Endothelial cell of umbilical vein (primary cell): Measurements from ENCODE around the gene ADGRG4. TPM values are rescaled to one million over a fixed set of nuclear protein-coding genes. Genes with fewer than 3 reads are reported as not detected.

Experiments used
- BruUV-seq: library from RNA; stranded (reverse); fragments of 400-500 nt; replicated peaks from 2 replicates; lab custom pipeline; 2021; lab: Mats Ljungman, UMichigan
- CTCF ChIA-PET: fragments of 300-600, 350-600 bp; sonication (Branson Sonifier 250); formaldehyde crosslinking; loops from one replicate; lab custom pipeline; 2021; ENCODE audit warnings: antibody characterized with exemption, inconsistent platforms; lab: Charles Lee
- POLR2A ChIA-PET: fragments of 300-600, 350-600 bp; sonication (Branson Sonifier 250); formaldehyde crosslinking; loops from one replicate; lab custom pipeline; 2021; ENCODE audit warnings: antibody characterized with exemption, inconsistent platforms; lab: Charles Lee
- DNase-seq: peaks from one replicate; pipeline ENCODE4 v3.0.0-alpha.2; 2011; ENCODE audit warnings: low read depth, low spot score
- FAIRE-seq: peaks from 2 replicates; lab custom pipeline; 2011; peaks lifted over from hg19 to GRCh38; lab: Jason Lieb, UNC
- H2AFZ ChIP-seq: 2 replicates; pipeline ENCODE4 v1.6.0; 2012; ENCODE audit warnings: low read depth, low read length, control low read depth, inconsistent platforms
- H3K27ac ChIP-seq: 2 replicates; pipeline ENCODE4 v1.5.1; 2011; ENCODE audit warnings: low read depth, mild to moderate bottlenecking, control low read depth, low read length, moderate library complexity; ENCODE audit not compliant: insufficient read depth
- H3K27me3 ChIP-seq, 2 experiments: 2 replicates each; pipeline versions ENCODE4 v1.6.0 to v1.6.1; 2011; ENCODE audit warnings: low read length in 2 of 2, mixed read lengths in 1 of 2; ENCODE audit not compliant: control insufficient read depth in 2 of 2, insufficient read depth in 2 of 2
- H3K36me3 ChIP-seq, 2 experiments: 2 replicates in 1 of 2; 3 replicates in 1 of 2; pipeline ENCODE4 v1.5.1; 2011; ENCODE audit warnings: low read length in 2 of 2, mild to moderate bottlenecking in 1 of 2, moderate library complexity in 1 of 2; ENCODE audit not compliant: control insufficient read depth in 2 of 2, insufficient read depth in 2 of 2; ENCODE audit errors: extremely low read depth in 1 of 2
- H3K4me1 ChIP-seq: 3 replicates; pipeline ENCODE4 v1.5.1; 2011; ENCODE audit warnings: mild to moderate bottlenecking, low read length; ENCODE audit not compliant: control insufficient read depth, insufficient read depth; ENCODE audit errors: extremely low read depth
- H3K4me2 ChIP-seq: 2 replicates; pipeline ENCODE4 v1.6.1; 2011; ENCODE audit warnings: low read length, control low read depth, mixed read lengths; ENCODE audit not compliant: insufficient read depth
- H3K4me3 ChIP-seq, 3 experiments: fragments of 200-600 bp in 1 of 3; sonication (generic), shearing (Covaris generic) in 1 of 3; replicated peaks in 1 of 3; 2 replicates each; pipeline ENCODE4 v1.5.1; 2011 to 2016; ENCODE audit warnings: control low read depth in 3 of 3, low read length in 3 of 3, mild to moderate bottlenecking in 2 of 3, inconsistent platforms in 1 of 3, low read depth in 1 of 3, moderate library complexity in 1 of 3; ENCODE audit not compliant: insufficient read depth in 1 of 3
- H3K79me2 ChIP-seq: 2 replicates; pipeline ENCODE4 v1.6.0; 2012; ENCODE audit warnings: low read length, inconsistent platforms; ENCODE audit not compliant: control insufficient read depth, insufficient read depth
- H3K9ac ChIP-seq: replicated peaks from 2 replicates; pipeline ENCODE3; 2011; ENCODE audit warnings: low read length, control low read depth; ENCODE audit not compliant: insufficient read depth; ENCODE audit errors: extremely low read depth
- H3K9me1 ChIP-seq: replicated peaks from 3 replicates; pipeline ENCODE4 v1.6.0; 2011; ENCODE audit warnings: mild to moderate bottlenecking, low read length; ENCODE audit not compliant: control insufficient read depth, insufficient read depth; ENCODE audit errors: extremely low read depth
- H3K9me3 ChIP-seq: replicated peaks from 2 replicates; pipeline ENCODE4 v1.5.1; 2012; ENCODE audit warnings: low read length, inconsistent platforms; ENCODE audit not compliant: control insufficient read depth, insufficient read depth
- H4K20me1 ChIP-seq: replicated peaks from 2 replicates; pipeline ENCODE3; 2011; ENCODE audit warnings: mild to moderate bottlenecking, low read length; ENCODE audit not compliant: control insufficient read depth, insufficient read depth; ENCODE audit errors: extremely low read depth
- EZH2 ChIP-seq: IDR thresholded peaks from 2 replicates; pipeline ENCODE4 v1.6.1; 2012; ENCODE audit warnings: borderline replicate concordance, low read depth, mild to moderate bottlenecking, moderate library complexity, low read length, inconsistent platforms; ENCODE audit not compliant: severe bottlenecking
- FOS ChIP-seq: IDR thresholded peaks from 2 replicates; pipeline ENCODE4 v1.6.1; 2011; ENCODE audit warnings: mild to moderate bottlenecking, low read length, moderate library complexity, borderline replicate concordance; ENCODE audit not compliant: insufficient read depth
- GATA2 ChIP-seq: IDR thresholded peaks from 2 replicates; pipeline ENCODE4 v1.7.0; 2011; ENCODE audit warnings: low read depth, mild to moderate bottlenecking, moderate library complexity, mixed read lengths, low read length; ENCODE audit not compliant: insufficient read length, insufficient read depth
- JUN ChIP-seq: IDR thresholded peaks from 2 replicates; pipeline ENCODE4 v1.6.1; 2011; ENCODE audit warnings: borderline replicate concordance, low read depth; ENCODE audit not compliant: insufficient read length, insufficient read depth
- MAX ChIP-seq: IDR thresholded peaks from 2 replicates; pipeline ENCODE4 v1.6.1; 2011; ENCODE audit not compliant: insufficient read depth, insufficient read length
- MYC ChIP-seq: IDR thresholded peaks from one replicate; pipeline ENCODE4 v1.6.1; 2011; ENCODE audit warnings: mild to moderate bottlenecking, low read depth, low read length
- POLR2A ChIP-seq: IDR thresholded peaks from 2 replicates; pipeline ENCODE4 v1.6.1; 2012; ENCODE audit warnings: low read depth, mild to moderate bottlenecking, control low read depth, low read length
- POLR2AphosphoS5 ChIP-seq: IDR thresholded peaks from 2 replicates; pipeline ENCODE4 v1.6.1; 2012; ENCODE audit warnings: low read depth, mild to moderate bottlenecking, control low read depth, low read length, moderate library complexity; ENCODE audit not compliant: insufficient read depth
- dilution Hi-C: fragments of 300-500 bp; cut with MboI; formaldehyde crosslinking; loops from one replicate; pipeline ENCODE4 v1.15.0; 2019; ENCODE audit warnings: low sequenced_read_pairs; ENCODE audit not compliant: extremely low pct_ligation_motif_present
- intact Hi-C: fragments of 100-400 bp; cut with micrococcal nuclease; formaldehyde crosslinking; loops from one replicate; pipeline ENCODE4 v1.10.0; 2022
- polyA plus RNA-seq, 4 experiments: library from polyadenylated mRNA; depleted of rRNA in 3 of 4; stranded (reverse) in 3 of 4; unstranded in 1 of 4; fragments of >200 nt; gene quantifications; 2 replicates each; pipeline versions ENCODE4 v1.2.1 to v1.2.3, GENCODE V29; 2011 to 2012; ENCODE audit warnings: missing spikeins in 1 of 4
- total RNA-seq: library from RNA; stranded (reverse); gene quantifications from 2 replicates; pipeline ENCODE4 v1.2.3, GENCODE V29; 2021
- TF ChIP-seq, protein P1 (sequence below), 2 donors: IDR thresholded peaks; 1 replicate in 1 of 2; 2 replicates in 1 of 2; pipeline ENCODE4 v1.5.1; 2011; ENCODE audit warnings: low read length in 2 of 2, mild to moderate bottlenecking in 2 of 2, moderate library complexity in 2 of 2, control low read depth in 1 of 2, inconsistent platforms in 1 of 2, low read depth in 1 of 2; ENCODE audit not compliant: insufficient read depth in 1 of 2; ENCODE audit errors: extremely low read depth in 1 of 2

The ADGRG4 gene
- total and polyA plus RNA-seq, 2 donors (not counting 3 experiments of a cell fraction or from before 2014, with no cell fraction given) = 0.04 to 0.08 TPM

DNA sequence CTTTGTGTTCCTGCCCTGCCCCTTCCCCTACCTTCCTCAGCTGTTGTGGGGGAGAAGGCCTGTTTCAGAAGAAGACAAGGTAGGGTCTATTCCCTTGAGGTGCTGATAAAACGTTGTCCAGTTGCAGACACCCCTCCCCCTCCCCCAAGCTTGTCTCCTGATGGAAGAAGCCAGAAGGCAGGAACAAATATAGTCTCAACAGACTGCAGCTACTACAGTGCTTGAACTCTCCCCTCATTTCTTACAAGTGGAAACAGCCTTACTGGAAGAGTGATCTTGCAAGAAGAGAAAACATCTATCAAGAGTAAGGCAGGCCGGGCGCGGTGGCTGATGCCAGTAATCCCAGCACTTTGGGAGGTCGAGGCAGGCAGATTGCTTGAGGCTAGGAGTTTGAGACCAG is 38.5 kb upstream of the ADGRG4 start:
- H3K27ac ChIP-seq = peak overlapping the region; percentile 96
- intact Hi-C loops (loop anchor here (10.0 kb wide), 1 partner anchor 737 kb away; the partner anchor contains the start of gene INTS6L), dilution Hi-C loops (no loop called here)
- no peaks in the 10 kb centered on the region for H4K20me1 ChIP-seq
- H3K9ac ChIP-seq = no peak overlapping the region
- CTCF ChIA-PET = interaction anchor here (1.5 kb wide), 1 partner anchor 234 kb away, joined by 4 read pairs; no protein-coding TSS in a partner anchor
- no peaks in the 10 kb centered on the region for H3K36me3 ChIP-seq
- no peak for TF ChIP-seq JUN
- TF ChIP-seq POLR2AphosphoS5 = no peak
- FAIRE-seq (peak; percentile 15), DNase-seq (no peak)
- H3K9me3 ChIP-seq = no peaks in the 10 kb centered on the region
- H3K4me2 ChIP-seq = no peak overlapping the region
- no peaks in the 10 kb centered on the region for H3K79me2 ChIP-seq
- peaks cover 34% of the 10 kb centered on the region for H3K4me1 ChIP-seq
- POLR2A ChIA-PET = no interaction called here
- no peaks in the 10 kb centered on the region for H3K27me3 ChIP-seq
- no peaks in the 10 kb centered on the region for H3K9me1 ChIP-seq
- no TSS peak for BruUV-seq
- H3K4me3 ChIP-seq = no peak overlapping the region
- H2AFZ ChIP-seq = no peak overlapping the region

DNA sequence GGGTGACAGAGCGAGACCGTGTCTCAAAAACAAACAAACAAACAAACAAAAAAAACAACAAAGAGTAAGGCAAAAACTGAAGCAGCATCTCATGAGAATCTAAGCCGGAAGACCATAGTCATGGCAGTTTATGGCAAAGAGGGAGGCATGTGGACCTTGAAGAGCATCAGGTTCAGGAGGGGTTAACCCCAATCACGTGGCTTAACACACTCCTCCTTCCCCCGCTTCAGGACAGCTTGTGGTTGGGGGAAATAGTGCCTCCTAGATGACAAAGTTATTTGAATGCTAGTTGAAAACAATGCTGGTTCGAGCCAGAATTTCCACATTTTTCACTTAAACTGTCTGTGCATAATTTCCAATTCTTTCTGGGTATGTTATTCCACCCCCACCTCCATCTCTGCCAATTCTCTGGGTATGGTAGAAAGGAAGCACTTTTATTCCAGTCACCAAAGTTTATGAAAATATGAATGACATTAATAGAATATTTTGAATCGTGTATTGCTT is 37.9 kb upstream of the ADGRG4 start:
- peaks cover 34% of the 10 kb centered on the region for H3K4me1 ChIP-seq
- no peaks in the 10 kb centered on the region for H3K9me1 ChIP-seq
- FAIRE-seq (no peak), DNase-seq (no peak)
- H3K9ac ChIP-seq = no peak overlapping the region
- no peaks in the 10 kb centered on the region for H3K79me2 ChIP-seq
- H3K36me3 ChIP-seq = no peaks in the 10 kb centered on the region
- no peak overlapping the region for H3K4me3 ChIP-seq
- no peak overlapping the region for H2AFZ ChIP-seq
- no peaks in the 10 kb centered on the region for H4K20me1 ChIP-seq
- no peak overlapping the region for H3K27ac ChIP-seq
- no peaks in the 10 kb centered on the region for H3K27me3 ChIP-seq
- no peak overlapping the region for H3K4me2 ChIP-seq
- CTCF ChIA-PET = no interaction called here
- BruUV-seq = no TSS peak
- intact Hi-C loops (loop anchor here (10.0 kb wide), 1 partner anchor 738 kb away; the partner anchor contains the start of gene INTS6L), dilution Hi-C loops (no loop called here)
- no peaks in the 10 kb centered on the region for H3K9me3 ChIP-seq
- POLR2A ChIA-PET = no interaction called here
- TF ChIP-seq MAX = no peak
- no peak for TF ChIP-seq FOS
- TF ChIP-seq MYC = no peak
- no peak for TF ChIP-seq POLR2A
- TF ChIP-seq JUN = no peak
- TF ChIP-seq, protein P1, sequence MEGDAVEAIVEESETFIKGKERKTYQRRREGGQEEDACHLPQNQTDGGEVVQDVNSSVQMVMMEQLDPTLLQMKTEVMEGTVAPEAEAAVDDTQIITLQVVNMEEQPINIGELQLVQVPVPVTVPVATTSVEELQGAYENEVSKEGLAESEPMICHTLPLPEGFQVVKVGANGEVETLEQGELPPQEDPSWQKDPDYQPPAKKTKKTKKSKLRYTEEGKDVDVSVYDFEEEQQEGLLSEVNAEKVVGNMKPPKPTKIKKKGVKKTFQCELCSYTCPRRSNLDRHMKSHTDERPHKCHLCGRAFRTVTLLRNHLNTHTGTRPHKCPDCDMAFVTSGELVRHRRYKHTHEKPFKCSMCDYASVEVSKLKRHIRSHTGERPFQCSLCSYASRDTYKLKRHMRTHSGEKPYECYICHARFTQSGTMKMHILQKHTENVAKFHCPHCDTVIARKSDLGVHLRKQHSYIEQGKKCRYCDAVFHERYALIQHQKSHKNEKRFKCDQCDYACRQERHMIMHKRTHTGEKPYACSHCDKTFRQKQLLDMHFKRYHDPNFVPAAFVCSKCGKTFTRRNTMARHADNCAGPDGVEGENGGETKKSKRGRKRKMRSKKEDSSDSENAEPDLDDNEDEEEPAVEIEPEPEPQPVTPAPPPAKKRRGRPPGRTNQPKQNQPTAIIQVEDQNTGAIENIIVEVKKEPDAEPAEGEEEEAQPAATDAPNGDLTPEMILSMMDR (IDR thresholded peaks at IDR 0.05; ENCODE audit: extremely low read depth in 1 of 2, insufficient read depth in 1 of 2, low read depth in 1 of 2, low read length in 2 of 2) = no peak
- no peak for TF ChIP-seq EZH2
- TF ChIP-seq POLR2AphosphoS5 = no peak
- no peak for TF ChIP-seq GATA2
